AG09309 (cell line): Measurements from ENCODE around the gene ADCY6.

Experiments used
- DNase-seq: peaks from one replicate; pipeline ENCODE4 v3.0.0-alpha.2; 2010; ENCODE audit warnings: low read depth
- H3K4me3 ChIP-seq: 2 replicates; pipeline ENCODE4 v1.5.1; 2011; ENCODE audit warnings: mild to moderate bottlenecking, low read depth, low read length, moderate library complexity; ENCODE audit not compliant: control insufficient read depth
- TF ChIP-seq, protein P1 (sequence below): IDR thresholded peaks from 2 replicates; pipeline ENCODE4 v1.5.1; 2011; ENCODE audit warnings: mild to moderate bottlenecking, low read depth, low read length, inconsistent platforms; ENCODE audit not compliant: insufficient read depth, control insufficient read depth; ENCODE audit errors: missing control alignments

ADCY6 gene

GRCh38 chr12:48827513-48828096 is 38.7 kb upstream of the ADCY6 start:
- DNase-seq: no peak
- H3K4me3 ChIP-seq: no peak overlapping the region
- TF ChIP-seq, protein P1, sequence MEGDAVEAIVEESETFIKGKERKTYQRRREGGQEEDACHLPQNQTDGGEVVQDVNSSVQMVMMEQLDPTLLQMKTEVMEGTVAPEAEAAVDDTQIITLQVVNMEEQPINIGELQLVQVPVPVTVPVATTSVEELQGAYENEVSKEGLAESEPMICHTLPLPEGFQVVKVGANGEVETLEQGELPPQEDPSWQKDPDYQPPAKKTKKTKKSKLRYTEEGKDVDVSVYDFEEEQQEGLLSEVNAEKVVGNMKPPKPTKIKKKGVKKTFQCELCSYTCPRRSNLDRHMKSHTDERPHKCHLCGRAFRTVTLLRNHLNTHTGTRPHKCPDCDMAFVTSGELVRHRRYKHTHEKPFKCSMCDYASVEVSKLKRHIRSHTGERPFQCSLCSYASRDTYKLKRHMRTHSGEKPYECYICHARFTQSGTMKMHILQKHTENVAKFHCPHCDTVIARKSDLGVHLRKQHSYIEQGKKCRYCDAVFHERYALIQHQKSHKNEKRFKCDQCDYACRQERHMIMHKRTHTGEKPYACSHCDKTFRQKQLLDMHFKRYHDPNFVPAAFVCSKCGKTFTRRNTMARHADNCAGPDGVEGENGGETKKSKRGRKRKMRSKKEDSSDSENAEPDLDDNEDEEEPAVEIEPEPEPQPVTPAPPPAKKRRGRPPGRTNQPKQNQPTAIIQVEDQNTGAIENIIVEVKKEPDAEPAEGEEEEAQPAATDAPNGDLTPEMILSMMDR: no peak

DNA sequence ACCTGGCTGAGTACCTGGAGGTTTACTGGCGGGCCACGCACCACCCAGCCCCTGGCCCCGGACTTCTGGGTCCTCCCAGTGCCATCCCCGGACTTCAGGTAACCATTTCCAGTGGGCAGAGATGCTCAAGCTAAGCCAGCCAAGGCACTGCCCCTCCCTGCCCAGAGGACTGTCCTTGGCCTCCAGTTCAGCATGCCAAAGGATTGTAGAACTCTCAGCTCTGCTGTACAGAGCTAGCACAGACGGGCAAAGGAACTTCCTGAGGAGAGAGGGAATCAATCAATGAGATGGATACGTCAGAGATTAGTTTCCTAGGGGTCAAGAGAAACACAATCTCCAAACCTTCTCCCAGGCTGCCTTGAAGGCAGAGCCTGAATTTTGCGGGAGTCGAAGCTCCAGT is 38.1 kb upstream of the ADCY6 start:
- DNase-seq: no peak
- no peak overlapping the region for H3K4me3 ChIP-seq
- TF ChIP-seq, protein P1: no peak

DNA sequence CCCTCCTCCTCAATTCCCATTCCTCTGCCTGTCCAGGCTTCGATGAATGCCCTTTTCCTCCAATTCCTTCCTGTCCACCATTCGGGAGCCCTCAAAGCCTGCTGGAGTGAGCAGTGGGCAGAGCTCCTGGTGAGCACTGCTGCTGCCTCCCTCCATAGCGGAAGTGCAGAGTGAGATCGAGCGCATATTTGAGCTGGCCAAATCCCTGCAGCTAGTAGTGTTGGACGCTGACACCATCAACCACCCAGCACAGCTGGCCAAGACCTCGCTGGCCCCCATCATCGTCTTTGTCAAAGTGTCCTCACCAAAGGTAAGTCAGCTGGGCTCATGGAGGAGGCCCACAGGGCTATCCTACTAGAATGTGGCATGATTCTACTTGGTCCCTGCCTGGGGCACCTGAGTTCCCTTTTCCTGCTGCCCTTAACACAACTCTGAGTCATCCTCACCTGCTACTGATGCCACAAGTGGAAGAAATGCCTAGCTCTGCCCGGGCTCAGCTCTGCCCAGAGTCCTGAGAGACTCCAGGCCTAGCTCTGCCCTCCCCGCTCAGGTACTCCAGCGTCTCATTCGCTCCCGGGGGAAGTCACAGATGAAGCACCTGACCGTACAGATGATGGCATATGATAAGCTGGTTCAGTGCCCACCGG is 37.4 kb upstream of the ADCY6 start:
- TF ChIP-seq, protein P1: no peak

DNA sequence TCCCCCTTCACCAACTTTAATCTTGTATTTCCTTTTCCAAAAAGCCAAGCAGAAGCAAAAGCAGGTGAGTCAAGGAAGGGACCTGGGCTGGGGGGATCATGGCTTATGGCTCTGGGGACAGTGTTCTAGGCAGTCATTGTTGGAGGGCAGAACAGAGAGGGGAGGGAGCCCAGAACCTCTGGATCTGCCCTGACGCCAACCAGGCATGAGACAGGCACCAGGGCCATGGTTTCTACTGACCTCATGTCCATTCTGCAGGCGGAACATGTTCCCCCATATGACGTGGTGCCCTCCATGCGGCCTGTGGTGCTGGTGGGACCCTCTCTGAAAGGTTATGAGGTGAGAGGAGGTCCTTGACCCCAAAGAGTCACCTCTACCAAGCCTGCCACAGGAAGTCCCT is 36.0 kb upstream of the ADCY6 start:
- no peak overlapping the region for H3K4me3 ChIP-seq
- TF ChIP-seq, protein P1: no peak
- DNase-seq: no peak

More for the DNA sequence above, 37.4 kb upstream of the ADCY6 start:
- no peak for DNase-seq
- H3K4me3 ChIP-seq: no peak overlapping the region

DNA sequence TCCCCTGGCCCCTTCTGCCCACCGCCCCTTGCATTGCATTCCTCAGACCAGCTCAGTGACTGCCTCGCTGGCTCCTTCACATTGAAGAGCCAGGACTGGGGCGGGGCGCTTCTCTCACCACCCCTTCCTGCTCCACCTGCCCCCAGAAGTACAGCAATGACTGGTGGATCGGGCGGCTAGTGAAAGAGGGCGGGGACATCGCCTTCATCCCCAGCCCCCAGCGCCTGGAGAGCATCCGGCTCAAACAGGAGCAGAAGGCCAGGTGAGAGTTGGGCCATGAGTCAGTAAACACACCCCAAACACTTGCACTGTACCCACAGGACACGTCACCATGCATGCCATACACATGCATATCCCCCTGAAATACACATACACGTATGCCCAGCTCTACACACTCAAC is 35.2 kb upstream of the ADCY6 start:
- no peak for DNase-seq
- no peak overlapping the region for H3K4me3 ChIP-seq
- TF ChIP-seq, protein P1: no peak

- H3K4me3 ChIP-seq: no peak overlapping the region
- no peak for DNase-seq
- TF ChIP-seq, protein P1: no peak
Observed at GRCh38 chr12:48823281-48823680, 34.4 kb upstream of the ADCY6 start.
